Kidney (tissue), 14 donors: ENCODE data around the gene VDAC2. TPM values are rescaled to one million over a fixed set of nuclear protein-coding genes. Genes with fewer than 3 reads are reported as not detected.
"Not testable (repeated sequence)": the region's sequence is repeated elsewhere in the genome, so short reads cannot be mapped to it uniquely, and the experiment has no call there.

Source experiments
- DNase-seq, 5 donors: peaks; one replicate each; pipeline ENCODE4 v3.0.0-alpha.2; 2013 to 2020
- FAIRE-seq: peaks from 2 replicates; lab custom pipeline; 2012; peaks lifted over from hg19 to GRCh38; lab: Jason Lieb, UNC
- H3K27ac ChIP-seq, 2 donors: one replicate each; pipeline ENCODE4 v1.7.0; 2013; ENCODE audit warnings: low read depth in 2 of 2, low read length in 2 of 2, inconsistent platforms in 1 of 2
- H3K27me3 ChIP-seq: one replicate; pipeline ENCODE4 v1.7.1; 2013; ENCODE audit warnings: low read length, inconsistent platforms; ENCODE audit not compliant: control insufficient read depth, insufficient read depth
- H3K36me3 ChIP-seq, 3 donors: one replicate each; pipeline versions ENCODE4 v1.7.0 to v1.7.1; 2013; ENCODE audit warnings: low read length in 3 of 3, control low read depth in 1 of 3, inconsistent platforms in 1 of 3; ENCODE audit not compliant: insufficient read depth in 3 of 3, control insufficient read depth in 2 of 3
- H3K4me1 ChIP-seq, 3 donors: one replicate each; pipeline versions ENCODE4 v1.7.0 to v1.7.1; 2013; ENCODE audit warnings: low read length in 3 of 3, inconsistent platforms in 1 of 3, low read depth in 1 of 3; ENCODE audit not compliant: control insufficient read depth in 2 of 3, insufficient read depth in 2 of 3
- H3K4me3 ChIP-seq, 3 donors: one replicate each; pipeline versions ENCODE4 v1.7.0 to v1.8.1; 2013; ENCODE audit warnings: low read length in 3 of 3, control low read depth in 1 of 3, inconsistent platforms in 1 of 3
- H3K9ac ChIP-seq, 3 donors: one replicate each; pipeline versions ENCODE4 v1.7.0 to v1.7.1; 2013; ENCODE audit warnings: low read length in 3 of 3, control low read depth in 1 of 3, inconsistent platforms in 1 of 3
- H3K9me3 ChIP-seq, 3 donors: one replicate each; pipeline versions ENCODE4 v1.7.0 to v1.7.1; 2013; ENCODE audit warnings: low read length in 3 of 3, control low read depth in 1 of 3, inconsistent platforms in 1 of 3; ENCODE audit not compliant: control insufficient read depth in 2 of 3, insufficient read depth in 1 of 3
- intact Hi-C: fragments of 100-400 bp; cut with DNase I; formaldehyde crosslinking; loops from one replicate; pipeline ENCODE4 v1.11.1; 2022
- polyA plus RNA-seq: library from polyadenylated mRNA; stranded (reverse); fragments of 350-450 nt; fragmentation: Illumina TruSeq; extraction: RNeasy Lipid Tissue Mini Kit (QIAGEN cat#74804); gene quantifications from one replicate; pipeline ENCODE4 v1.2.3, GENCODE V29; 2014; ENCODE audit warnings: low read depth, low replicate concordance; ENCODE audit not compliant: insufficient read depth
- total RNA-seq: library from RNA; stranded (reverse); fragmentation: NEBNext Ultra II Directional; extraction: Animal tissue kit (Norgen Biotek cat#: 25700); gene quantifications from one replicate; pipeline ENCODE4 v1.2.1, GENCODE V29; 2021
- TF ChIP-seq, protein P1 (sequence below): IDR thresholded peaks from 3 replicates; pipeline ENCODE4 v1.5.1; 2012; ENCODE audit warnings: mild to moderate bottlenecking, moderate library complexity, borderline replicate concordance; ENCODE audit not compliant: insufficient read depth; ENCODE audit errors: extremely low read depth
- donor health status: control.
- donor health status: control.
- donor health status: control.
- donor health status: control.
- donor health status: control.
- donor health status: DM: yes; HTN: yes; CAD: no.
- donor health status: Normal renal cell carcinoma (clear cell type).

The VDAC2 gene
- total and polyA plus RNA-seq, 2 donors from 2014 or later: 128 to 211 TPM

- TF ChIP-seq, protein P1, sequence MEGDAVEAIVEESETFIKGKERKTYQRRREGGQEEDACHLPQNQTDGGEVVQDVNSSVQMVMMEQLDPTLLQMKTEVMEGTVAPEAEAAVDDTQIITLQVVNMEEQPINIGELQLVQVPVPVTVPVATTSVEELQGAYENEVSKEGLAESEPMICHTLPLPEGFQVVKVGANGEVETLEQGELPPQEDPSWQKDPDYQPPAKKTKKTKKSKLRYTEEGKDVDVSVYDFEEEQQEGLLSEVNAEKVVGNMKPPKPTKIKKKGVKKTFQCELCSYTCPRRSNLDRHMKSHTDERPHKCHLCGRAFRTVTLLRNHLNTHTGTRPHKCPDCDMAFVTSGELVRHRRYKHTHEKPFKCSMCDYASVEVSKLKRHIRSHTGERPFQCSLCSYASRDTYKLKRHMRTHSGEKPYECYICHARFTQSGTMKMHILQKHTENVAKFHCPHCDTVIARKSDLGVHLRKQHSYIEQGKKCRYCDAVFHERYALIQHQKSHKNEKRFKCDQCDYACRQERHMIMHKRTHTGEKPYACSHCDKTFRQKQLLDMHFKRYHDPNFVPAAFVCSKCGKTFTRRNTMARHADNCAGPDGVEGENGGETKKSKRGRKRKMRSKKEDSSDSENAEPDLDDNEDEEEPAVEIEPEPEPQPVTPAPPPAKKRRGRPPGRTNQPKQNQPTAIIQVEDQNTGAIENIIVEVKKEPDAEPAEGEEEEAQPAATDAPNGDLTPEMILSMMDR: no peak
- Histone ChIP-seq H3K27me3 (no peaks in the 10 kb centered on the region), H3K4me3 (no peak overlapping the region), H3K27ac (no peak overlapping the region), H3K9ac (no peak overlapping the region), H3K36me3 (peaks cover 2 to 7% (median 6%) of the 10 kb centered on the region in 3 donors), H3K4me1 (no peaks in the 10 kb centered on the region), H3K9me3 (no peaks in the 10 kb centered on the region)
- intact Hi-C loops: no loop called here
- DNase-seq: no peak
- no peak for FAIRE-seq
Measured at GRCh38 chr10:75181073-75181472, 29.5 kb upstream of the VDAC2 start.

DNA sequence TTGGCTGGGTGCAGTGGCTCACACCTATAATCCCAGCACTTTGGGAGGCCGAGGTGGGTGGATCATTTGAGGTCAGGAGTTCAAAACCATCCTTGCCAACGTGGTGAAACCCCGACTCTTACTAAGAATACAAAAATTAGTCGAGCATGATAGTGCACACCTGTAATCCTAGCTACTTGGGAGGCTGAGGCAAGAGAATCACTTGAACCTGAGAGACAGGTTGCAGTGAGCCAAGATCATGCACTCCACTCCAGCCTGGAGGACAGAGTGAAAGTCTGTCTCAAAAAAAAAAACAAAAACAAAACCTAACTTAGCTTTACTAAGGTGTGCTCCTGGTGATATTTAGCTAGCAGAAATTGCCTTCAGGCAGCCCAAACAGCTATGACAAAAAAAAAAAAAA, 24.3 kb upstream of the VDAC2 start:
- Histone ChIP-seq H3K27me3 (no peaks in the 10 kb centered on the region), H3K36me3 (peaks cover 0 to 3% (median 0%) of the 10 kb centered on the region in 3 donors), H3K4me1 (no peaks in the 10 kb centered on the region), H3K4me3 (no peak overlapping the region), H3K9me3 (no peaks in the 10 kb centered on the region), H3K27ac (no peak overlapping the region), H3K9ac (no peak overlapping the region)
- intact Hi-C loops: no loop called here
- TF ChIP-seq, protein P1: no peak
- FAIRE-seq (no peak), DNase-seq (no peak)

DNA sequence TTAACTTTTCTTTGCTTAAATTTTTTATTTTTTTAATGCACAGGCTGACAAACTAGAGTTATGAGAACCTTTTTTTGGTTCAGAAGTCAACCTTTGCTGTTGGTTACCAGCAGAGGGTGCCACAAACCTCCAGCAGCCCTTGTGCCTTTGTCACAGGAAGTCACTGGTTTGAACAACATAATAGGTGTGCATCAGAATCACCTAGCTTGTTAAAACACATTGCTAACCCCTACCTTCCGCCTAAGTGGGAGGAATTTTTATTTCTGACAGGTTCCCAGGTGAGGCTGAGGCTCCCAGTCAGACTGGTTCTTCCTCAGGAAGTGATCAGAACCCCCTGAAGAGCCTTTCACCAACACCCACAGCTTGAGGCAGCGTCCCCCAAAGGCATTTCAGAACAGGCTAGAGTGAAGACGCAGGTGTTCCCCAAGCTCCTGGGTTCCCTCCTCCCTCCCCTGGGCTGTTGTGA, 22.6 kb upstream of the VDAC2 start:
- TF ChIP-seq, protein P1: peak; percentile 80
- Histone ChIP-seq H3K4me3 (no peak overlapping the region), H3K36me3 (no peaks in the 10 kb centered on the region), H3K27ac (no peak overlapping the region), H3K4me1 (no peaks in the 10 kb centered on the region), H3K9me3 (no peaks in the 10 kb centered on the region), H3K9ac (no peak overlapping the region), H3K27me3 (no peaks in the 10 kb centered on the region)
- DNase-seq: peak in 3 of 5 donors; percentile 61 to 66 (median 62)
- intact Hi-C loops: no loop called here
- FAIRE-seq: no peak

DNA sequence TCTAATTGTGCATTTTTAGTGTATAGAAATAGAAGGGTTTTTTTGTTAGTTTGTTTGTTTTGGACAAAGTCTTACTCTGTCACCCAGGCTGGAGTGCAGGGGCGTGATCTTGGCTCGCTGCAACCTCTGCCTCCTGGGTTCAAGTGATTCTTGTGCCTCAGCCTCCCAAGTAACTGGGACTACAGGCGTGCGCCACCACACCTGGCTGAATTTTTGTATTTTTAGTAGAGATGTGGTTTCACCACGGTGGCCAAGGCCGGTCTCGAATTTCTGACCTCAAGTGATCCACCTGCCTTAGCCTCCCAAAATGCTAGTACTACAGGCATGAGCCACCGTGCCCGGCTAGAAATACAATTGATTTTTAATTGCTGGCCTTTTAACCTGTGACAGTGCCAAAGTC, 22.1 kb upstream of the VDAC2 start:
- intact Hi-C loops, H3K4me3 ChIP-seq: not testable (repeated sequence)

More for the DNA sequence above, 22.1 kb upstream of the VDAC2 start:
- H3K9me3 ChIP-seq, H3K27ac ChIP-seq, H3K36me3 ChIP-seq, FAIRE-seq, H3K4me1 ChIP-seq, H3K27me3 ChIP-seq, DNase-seq, H3K9ac ChIP-seq: not testable (repeated sequence)
